GM23248 (cell line): Measurements from ENCODE around the gene RHO. TPM values are rescaled to one million over a fixed set of nuclear protein-coding genes. Genes with fewer than 3 reads are reported as not detected.

Source experiments
- DNase-seq: peaks from one replicate; pipeline ENCODE4 v3.0.0-alpha.2; 2015
- H2AFZ ChIP-seq: fragments of 200-600 bp; sonication (generic); 2 replicates; pipeline ENCODE4 v1.6.1; 2016; ENCODE audit warnings: antibody characterized with exemption
- H3F3A ChIP-seq: fragments of 200-600 bp; sonication (generic); 2 replicates; pipeline ENCODE4 v1.6.1; 2016; ENCODE audit warnings: mild to moderate bottlenecking, antibody characterized with exemption, mixed run types; ENCODE audit not compliant: insufficient read depth
- H3K27ac ChIP-seq: fragments of 200-600 bp; sonication (generic); 2 replicates; pipeline ENCODE4 v1.5.1; 2016; ENCODE audit warnings: mild to moderate bottlenecking
- H3K27me3 ChIP-seq: fragments of 200-600 bp; sonication (generic); replicated peaks from 2 replicates; pipeline ENCODE4 v1.6.1; 2016; ENCODE audit warnings: mild to moderate bottlenecking; ENCODE audit not compliant: insufficient read depth
- H3K36me3 ChIP-seq: fragments of 200-600 bp; sonication (generic); 2 replicates; pipeline ENCODE4 v1.6.1; 2016; ENCODE audit warnings: low read depth, mild to moderate bottlenecking
- H3K4me1 ChIP-seq: fragments of 200-600 bp; sonication (generic); 2 replicates; pipeline ENCODE4 v1.6.1; 2016; ENCODE audit warnings: mild to moderate bottlenecking; ENCODE audit not compliant: insufficient read depth
- H3K4me2 ChIP-seq: fragments of 200-600 bp; sonication (generic); one replicate; pipeline ENCODE4 v1.6.1; 2016; ENCODE audit warnings: mild to moderate bottlenecking; ENCODE audit not compliant: unreplicated experiment
- H3K4me3 ChIP-seq: fragments of 200-600 bp; sonication (generic); 2 replicates; pipeline ENCODE4 v1.5.1; 2016; ENCODE audit warnings: mild to moderate bottlenecking
- H3K79me2 ChIP-seq: fragments of 200-600 bp; sonication (generic); 2 replicates; pipeline ENCODE4 v1.6.1; 2016; ENCODE audit warnings: mild to moderate bottlenecking; ENCODE audit not compliant: insufficient read depth
- H3K9ac ChIP-seq: fragments of 200-600 bp; sonication (generic); 2 replicates; pipeline ENCODE4 v1.6.1; 2016; ENCODE audit warnings: mild to moderate bottlenecking
- H3K9me2 ChIP-seq: fragments of 200-600 bp; sonication (generic); 2 replicates; pipeline ENCODE4 v1.6.1; 2016; ENCODE audit warnings: mixed run types, mild to moderate bottlenecking, moderate library complexity; ENCODE audit not compliant: insufficient read depth
- H3K9me3 ChIP-seq: fragments of 200-600 bp; sonication (generic); one replicate; pipeline ENCODE4 v1.6.1; 2017; ENCODE audit warnings: low read depth
- H4K20me1 ChIP-seq: fragments of 200-600 bp; sonication (generic); 2 replicates; pipeline ENCODE4 v1.6.0; 2016; ENCODE audit not compliant: insufficient read depth
- EZH2 ChIP-seq: fragments of 200-600 bp; sonication (generic); IDR thresholded peaks from 2 replicates; pipeline ENCODE4 v1.6.1; 2018; ENCODE audit warnings: antibody characterized with exemption, mild to moderate bottlenecking; ENCODE audit not compliant: insufficient read depth, poor library complexity, severe bottlenecking
- EZH2phosphoT487 ChIP-seq: fragments of 200-600 bp; sonication (generic); IDR thresholded peaks from 2 replicates; pipeline ENCODE4 v1.6.1; 2018; ENCODE audit warnings: antibody characterized with exemption, moderate library complexity, mild to moderate bottlenecking, low read depth; ENCODE audit not compliant: insufficient read depth
- WGBS, 2 experiments: methylation state at CpG; one replicate each; pipeline ENCODE4 v1.1.6; 2015 to 2017; ENCODE audit warnings: low lambda C conversion rate in 2 of 2, low coverage in 1 of 2; ENCODE audit errors: missing lambda C conversion rate in 2 of 2; 5-methylcytosine and 5-hydroxymethylcytosine counted together
- in situ Hi-C: fragments of 300-500 bp; cut with MboI; formaldehyde crosslinking; loops from 2 replicates; pipeline ENCODE4 v1.15.0; 2020
- polyA plus RNA-seq: library from polyadenylated mRNA; unstranded; fragments of >200 nt; fragmentation: Nextera tagmentation; extraction: Ambion mirVana; gene quantifications from 2 replicates; pipeline ENCODE4 v1.2.1, GENCODE V29; 2016
- total RNA-seq: library from RNA; depleted of rRNA; stranded (reverse); fragments of >200 nt; shearing (Covaris generic); gene quantifications from 2 replicates; pipeline ENCODE4 v1.2.3, GENCODE V29; 2014

Gene RHO
- total and polyA plus RNA-seq, 2 experiments from 2014 or later = not detected

GRCh38 chr3:129563850-129564535, 35.6 kb downstream of the RHO start:
- Histone ChIP-seq H3K9me3 (no peaks in the 10 kb centered on the region), H3K9ac (no peak overlapping the region), H3K79me2 (no peaks in the 10 kb centered on the region), H3K27me3 (no peaks in the 10 kb centered on the region), H3K4me2 (no peak overlapping the region), H2AFZ (no peak overlapping the region), H3K4me3 (no peak overlapping the region), H3F3A (peaks cover 18% of the 10 kb centered on the region; the same call in 1 of the 2 replicates), H4K20me1 (no peaks in the 10 kb centered on the region), H3K27ac (no peak overlapping the region), H3K36me3 (no peaks in the 10 kb centered on the region; the same call in 1 of the 2 replicates), H3K4me1 (peaks cover 23% of the 10 kb centered on the region), H3K9me2 (no peaks in the 10 kb centered on the region)
- in situ Hi-C loops = no loop called here
- 92 to 93% methylated on average over 6 to 8 of the region's 8 CpGs for WGBS, 2 experiments
- peak; percentile 39 for DNase-seq
- TF ChIP-seq EZH2phosphoT487 (no peak), EZH2 (no peak)

GRCh38 chr3:129564981-129565644, 36.7 kb downstream of the RHO start:
- no peak overlapping the region for H3K4me3 ChIP-seq
- peaks cover 11% of the 10 kb centered on the region; the same call in 1 of the 2 replicates for H3F3A ChIP-seq
- H4K20me1 ChIP-seq = no peaks in the 10 kb centered on the region
- no peaks in the 10 kb centered on the region for H3K79me2 ChIP-seq
- H3K27me3 ChIP-seq = no peaks in the 10 kb centered on the region
- in situ Hi-C loops = no loop called here
- H3K36me3 ChIP-seq = no peaks in the 10 kb centered on the region; the same call in 1 of the 2 replicates
- 86 to 92% methylated on average over 21 of the region's 21 CpGs for WGBS, 2 experiments
- no peak overlapping the region for H3K9ac ChIP-seq
- H3K9me2 ChIP-seq = no peaks in the 10 kb centered on the region
- no peak overlapping the region for H3K4me2 ChIP-seq
- H3K9me3 ChIP-seq = no peaks in the 10 kb centered on the region
- no peak for TF ChIP-seq EZH2
- TF ChIP-seq EZH2phosphoT487 = no peak
- peak; percentile 14 for DNase-seq
- no peak overlapping the region for H3K27ac ChIP-seq
- peaks cover 13% of the 10 kb centered on the region for H3K4me1 ChIP-seq
- no peak overlapping the region for H2AFZ ChIP-seq

DNA sequence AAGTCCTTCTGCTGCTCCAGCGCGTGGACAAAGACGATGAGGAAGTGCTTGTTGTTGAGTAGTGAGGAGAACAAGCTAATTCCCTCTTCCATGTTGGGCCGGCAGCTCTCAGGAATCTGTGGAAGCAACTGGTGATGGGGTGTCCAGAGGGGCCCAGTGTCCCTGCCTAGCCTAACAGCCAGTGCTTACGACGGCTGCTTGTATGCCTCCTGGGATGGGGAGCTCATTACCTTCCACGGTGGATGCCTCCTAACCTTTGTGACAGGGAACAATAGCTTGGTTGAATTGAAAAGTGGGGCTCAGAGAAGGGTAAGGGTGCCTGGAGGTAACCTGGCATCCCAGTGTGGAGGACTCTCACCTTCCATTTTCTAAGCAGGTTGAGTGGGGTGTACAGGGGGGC, 37.5 kb downstream of the RHO start:
- no peaks in the 10 kb centered on the region for H4K20me1 ChIP-seq
- no peaks in the 10 kb centered on the region for H3K27me3 ChIP-seq
- no peak for DNase-seq
- no peak overlapping the region for H2AFZ ChIP-seq
- H3K4me1 ChIP-seq = peaks cover 6% of the 10 kb centered on the region
- no peaks in the 10 kb centered on the region for H3K79me2 ChIP-seq
- no peak for TF ChIP-seq EZH2phosphoT487
- no peak for TF ChIP-seq EZH2
- 89 to 91% methylated on average over 7 of the region's 7 CpGs for WGBS, 2 experiments
- H3K9me3 ChIP-seq = no peaks in the 10 kb centered on the region
- H3K4me2 ChIP-seq = no peak overlapping the region
- 0 out of 2 replicates have a peak, but pooled peaks cover 6% of the 10 kb centered on the region for H3F3A ChIP-seq
- no peak overlapping the region for H3K9ac ChIP-seq
- H3K4me3 ChIP-seq = no peak overlapping the region
- no peaks in the 10 kb centered on the region for H3K9me2 ChIP-seq
- H3K27ac ChIP-seq = no peak overlapping the region
- no peaks in the 10 kb centered on the region; the same call in 1 of the 2 replicates for H3K36me3 ChIP-seq
- in situ Hi-C loops = no loop called here

DNA sequence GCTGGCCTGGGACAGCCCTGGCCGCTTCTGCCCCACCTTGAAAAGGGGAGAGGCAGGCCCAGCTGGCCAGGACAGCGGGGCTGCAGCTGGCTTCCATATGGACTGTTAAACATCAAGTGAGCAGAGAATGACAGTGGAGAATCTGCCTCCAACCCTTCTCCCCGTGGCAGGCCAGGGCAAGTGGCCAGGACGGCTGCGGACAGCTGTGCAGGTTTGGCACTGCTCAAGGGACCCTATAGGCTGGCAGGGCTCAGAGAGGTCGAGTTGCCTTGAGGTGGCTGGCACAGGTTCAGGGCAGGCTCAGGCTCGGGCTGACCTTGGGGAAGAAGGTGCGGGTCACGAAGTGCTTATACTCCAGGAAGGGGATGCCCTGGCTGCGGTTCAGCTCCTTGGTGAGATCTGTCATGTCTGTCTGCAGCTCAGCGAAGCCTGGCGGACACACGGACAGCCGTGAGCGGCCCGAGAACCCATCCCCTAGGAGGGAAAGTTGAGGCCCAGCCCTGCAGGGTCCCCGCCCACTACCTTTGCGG, 38.8 kb downstream of the RHO start:
- Histone ChIP-seq H3K36me3 (no peaks in the 10 kb centered on the region; the same call in 1 of the 2 replicates), H3F3A (0 out of 2 replicates have a peak, but pooled peaks cover 4% of the 10 kb centered on the region), H3K4me1 (no peaks in the 10 kb centered on the region; the same call in 1 of the 2 replicates), H3K4me2 (no peak overlapping the region), H3K27me3 (no peaks in the 10 kb centered on the region), H3K4me3 (no peak overlapping the region), H3K79me2 (no peaks in the 10 kb centered on the region), H3K9ac (no peak overlapping the region), H4K20me1 (no peaks in the 10 kb centered on the region), H3K9me2 (no peaks in the 10 kb centered on the region), H3K9me3 (no peaks in the 10 kb centered on the region), H3K27ac (no peak overlapping the region), H2AFZ (no peak overlapping the region)
- WGBS, 2 experiments = 71 to 75% methylated on average over 17 to 18 of the region's 18 CpGs
- no peak for TF ChIP-seq EZH2
- no peak for TF ChIP-seq EZH2phosphoT487
- no peak for DNase-seq
- in situ Hi-C loops = no loop called here
